Subcutaneous adipose tissue (tissue), 4 donors: Measurements from ENCODE around the gene SLC10A7. TPM values are rescaled to one million over a fixed set of nuclear protein-coding genes. Genes with fewer than 3 reads are reported as not detected.

Experiments
- CTCF ChIP-seq: fragments of 450-650 bp; IDR thresholded peaks from one replicate; pipeline ENCODE4 v1.5.1; 2016; ENCODE audit warnings: low read depth, mild to moderate bottlenecking, control low read depth, antibody characterized with exemption, moderate library complexity
- total RNA-seq, 4 donors: library from RNA; depleted of rRNA; stranded (reverse); fragments of >200 nt; gene quantifications; one replicate each; pipeline ENCODE4 v1.1.0, GENCODE V29; 2016

The SLC10A7 gene
- total RNA-seq, 4 donors from 2014 or later: 10.2 to 18.1 (median 12.9) TPM

GRCh38 chr4:146511381-146511780, 10.4 kb downstream of the SLC10A7 start:
- no peak for TF ChIP-seq CTCF

- TF ChIP-seq CTCF: no peak
Measured at GRCh38 chr4:146510942-146511341, 10.8 kb downstream of the SLC10A7 start.

GRCh38 chr4:146508229-146508939, 13.4 kb downstream of the SLC10A7 start:
- TF ChIP-seq CTCF: no peak

GRCh38 chr4:146507632-146508031, 14.1 kb downstream of the SLC10A7 start:
- no peak for TF ChIP-seq CTCF

GRCh38 chr4:146506272-146506671, 15.5 kb downstream of the SLC10A7 start:
- no peak for TF ChIP-seq CTCF

GRCh38 chr4:146500216-146500615, 21.5 kb downstream of the SLC10A7 start:
- TF ChIP-seq CTCF: no peak

- no peak for TF ChIP-seq CTCF
Measured at GRCh38 chr4:146498291-146498690, 23.4 kb downstream of the SLC10A7 start.
